ENCODE data around the gene MYD88.

GRCh38 chr3:38116471-38117162, 21.8 kb upstream of the MYD88 start:
- TF ChIP-seq CTCF (conservative IDR thresholded peaks at IDR 0.05; ENCODE audit: low read depth, low read length) (no peak), EZH2phosphoT487 (IDR thresholded peaks at IDR 0.05; ENCODE audit: borderline replicate concordance, low read length) (no peak)

Data from PC-3 (cell line).